NB4 (cell line): Measurements from ENCODE around the gene GBF1.

ENCODE experiments used
- POLR2A ChIP-seq: IDR thresholded peaks from 2 replicates; pipeline ENCODE4 v1.6.1; 2011; ENCODE audit warnings: mild to moderate bottlenecking; ENCODE audit not compliant: insufficient read length; ENCODE audit errors: extremely low read depth
- TF ChIP-seq, protein P1 (sequence below): IDR thresholded peaks from one replicate; pipeline ENCODE4 v1.5.1; 2012; ENCODE audit warnings: low read depth, low read length
- TF ChIP-seq, protein P2 (sequence below): IDR thresholded peaks from 2 replicates; pipeline ENCODE4 v1.6.1; 2011; ENCODE audit warnings: low read depth, low read length

DNA sequence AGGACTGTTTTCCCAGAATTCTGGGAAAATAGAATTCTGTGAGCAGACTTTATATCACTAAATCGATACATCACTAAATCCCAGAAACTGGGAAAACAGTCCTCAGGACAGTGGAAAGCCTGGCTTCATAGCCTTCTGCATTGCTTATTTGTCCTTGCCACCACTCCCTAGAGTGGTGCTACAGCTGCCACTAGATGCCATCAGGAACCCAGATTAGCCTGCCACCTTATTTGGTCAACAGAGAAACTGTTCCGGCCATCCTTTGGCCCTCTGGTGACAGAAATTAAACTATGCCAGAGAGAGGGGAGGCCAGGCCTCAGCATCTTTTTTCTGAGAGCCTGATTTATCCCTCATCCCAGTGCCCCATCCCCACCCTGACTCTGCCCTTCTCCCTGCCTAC is 130.5 kb downstream of the GBF1 start:
- TF ChIP-seq, protein P1, sequence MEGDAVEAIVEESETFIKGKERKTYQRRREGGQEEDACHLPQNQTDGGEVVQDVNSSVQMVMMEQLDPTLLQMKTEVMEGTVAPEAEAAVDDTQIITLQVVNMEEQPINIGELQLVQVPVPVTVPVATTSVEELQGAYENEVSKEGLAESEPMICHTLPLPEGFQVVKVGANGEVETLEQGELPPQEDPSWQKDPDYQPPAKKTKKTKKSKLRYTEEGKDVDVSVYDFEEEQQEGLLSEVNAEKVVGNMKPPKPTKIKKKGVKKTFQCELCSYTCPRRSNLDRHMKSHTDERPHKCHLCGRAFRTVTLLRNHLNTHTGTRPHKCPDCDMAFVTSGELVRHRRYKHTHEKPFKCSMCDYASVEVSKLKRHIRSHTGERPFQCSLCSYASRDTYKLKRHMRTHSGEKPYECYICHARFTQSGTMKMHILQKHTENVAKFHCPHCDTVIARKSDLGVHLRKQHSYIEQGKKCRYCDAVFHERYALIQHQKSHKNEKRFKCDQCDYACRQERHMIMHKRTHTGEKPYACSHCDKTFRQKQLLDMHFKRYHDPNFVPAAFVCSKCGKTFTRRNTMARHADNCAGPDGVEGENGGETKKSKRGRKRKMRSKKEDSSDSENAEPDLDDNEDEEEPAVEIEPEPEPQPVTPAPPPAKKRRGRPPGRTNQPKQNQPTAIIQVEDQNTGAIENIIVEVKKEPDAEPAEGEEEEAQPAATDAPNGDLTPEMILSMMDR, result no peak
- TF ChIP-seq POLR2A, result no peak
- TF ChIP-seq, protein P2, sequence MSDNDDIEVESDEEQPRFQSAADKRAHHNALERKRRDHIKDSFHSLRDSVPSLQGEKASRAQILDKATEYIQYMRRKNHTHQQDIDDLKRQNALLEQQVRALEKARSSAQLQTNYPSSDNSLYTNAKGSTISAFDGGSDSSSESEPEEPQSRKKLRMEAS, result no peak
